ENCODE results near the gene PCNX2. TPM values are rescaled to one million over a fixed set of nuclear protein-coding genes. Genes with fewer than 3 reads are reported as not detected.

Gene PCNX2
- total and polyA plus RNA-seq, 2 of the 8 experiments (the other 6 are each of a cell fraction or from before 2014, with no cell fraction given): 46.1 to 57.6 TPM

DNA sequence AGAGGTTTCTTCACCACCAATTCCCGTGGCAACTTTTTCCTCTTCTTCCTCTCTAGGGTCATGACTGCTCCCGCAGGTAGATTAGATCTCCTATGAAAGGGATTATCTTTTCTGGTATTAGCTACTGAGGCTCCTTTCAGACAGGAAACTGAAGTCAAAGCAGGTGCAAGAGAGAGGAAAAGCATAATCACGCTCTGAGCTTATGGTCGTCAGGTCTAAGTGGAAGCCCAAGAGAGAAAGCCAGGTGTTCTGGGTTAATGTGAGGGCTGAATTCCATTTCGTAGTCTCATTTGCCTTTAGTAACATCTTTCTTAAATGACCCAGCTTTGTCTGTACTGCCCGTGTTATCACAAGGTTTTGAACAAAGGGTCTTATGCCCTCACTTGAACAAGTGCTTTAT is 23.7 kb upstream of the PCNX2 start:
- H2BK15ac ChIP-seq (ENCODE audit: low read length): no peak overlapping the region
- H3K79me2 ChIP-seq (ENCODE audit: control insufficient read depth in 1 of 2, insufficient read depth in 2 of 2, low read length in 2 of 2): no peaks in the 10 kb centered on the region
- no peak overlapping the region for H3K9ac ChIP-seq (replicated peaks in 1 of 4; ENCODE audit: extremely low read depth in 1 of 4, low read depth in 3 of 4, low read length in 3 of 4)
- no peak overlapping the region for H4K91ac ChIP-seq (replicated peaks; ENCODE audit: insufficient read length, low read length)
- H3K23me2 ChIP-seq (ENCODE audit: low read depth, low read length): no peaks in the 10 kb centered on the region; the same call in 1 of the 2 replicates
- H3K4me2 ChIP-seq (ENCODE audit: insufficient read depth in 1 of 2, low read depth in 2 of 2, low read length in 2 of 2): no peak overlapping the region
- no peak overlapping the region for H3K18ac ChIP-seq (ENCODE audit: extremely low read depth, low read length)
- CTCF ChIA-PET (ENCODE audit: partially characterized antibody): interaction anchor here (1.8 kb wide), 1 partner anchor 11 kb away, joined by 5 read pairs; no protein-coding TSS in a partner anchor
- H3K23ac ChIP-seq (ENCODE audit: insufficient read length): no peak overlapping the region
- H3K9me3 ChIP-seq (ENCODE audit: insufficient read depth in 2 of 2, low read depth in 1 of 2, low read length in 1 of 2): no peaks in the 10 kb centered on the region
- H4K8ac ChIP-seq (ENCODE audit: extremely low read depth, insufficient read depth, low read length): no peak overlapping the region
- no peak overlapping the region for H2BK12ac ChIP-seq (ENCODE audit: low read depth, low read length)
- no peak overlapping the region for H4K5ac ChIP-seq (ENCODE audit: insufficient read length, low read depth, low read length)
- DNase-seq (ENCODE audit: low read depth in 1 of 2, low spot score in 2 of 2): no peak
- FAIRE-seq: no peak
- no peak overlapping the region for H3K14ac ChIP-seq (ENCODE audit: insufficient read length)
- no peak overlapping the region for H2BK20ac ChIP-seq (ENCODE audit: low read length)
- no peaks in the 10 kb centered on the region for H3K4me1 ChIP-seq (replicated peaks in 1 of 4; ENCODE audit: control insufficient read depth in 3 of 4, insufficient read depth in 4 of 4, low read length in 3 of 4)
- no peaks in the 10 kb centered on the region for H3K79me1 ChIP-seq (ENCODE audit: low read depth, low read length)
- no peak overlapping the region for H3K4ac ChIP-seq (replicated peaks; ENCODE audit: insufficient read length, low read depth, low read length)
- H2BK120ac ChIP-seq (replicated peaks; ENCODE audit: low read depth, low read length): no peak overlapping the region
- no peaks in the 10 kb centered on the region for H3K36me3 ChIP-seq (ENCODE audit: control insufficient read depth in 2 of 4, insufficient read depth in 4 of 4, low read length in 3 of 4)
- no peak overlapping the region for H2AFZ ChIP-seq (ENCODE audit: low read length)
- WGBS, 2 experiments (ENCODE audit: extremely low coverage in 1 of 2, insufficient coverage in 1 of 2, insufficient read length in 1 of 2, insufficient replicate concordance in 2 of 2, low coverage in 1 of 2, low lambda C conversion rate in 2 of 2, missing lambda C conversion rate in 1 of 2): 95% methylated on average over 4 of the region's 6 CpGs; no CpG with 5 or more reads in 1 of the 2 experiments
- H4K20me1 ChIP-seq (replicated peaks in 1 of 2; ENCODE audit: control insufficient read depth in 1 of 2, insufficient read depth in 2 of 2, low read length in 2 of 2): no peaks in the 10 kb centered on the region
- H2AK5ac ChIP-seq (ENCODE audit: low read depth, low read length): no peak overlapping the region
- no peak overlapping the region for H3K27ac ChIP-seq (ENCODE audit: low read depth, low read length)
- no peak overlapping the region for H3K4me3 ChIP-seq (ENCODE audit: extremely low read depth in 1 of 4, insufficient read depth in 2 of 4, low read depth in 3 of 4, low read length in 4 of 4)
- POLR2A ChIA-PET (ENCODE audit: partially characterized antibody): interaction anchor here (1.1 kb wide), 1 partner anchor 9 kb away, joined by 6 read pairs; no protein-coding TSS in a partner anchor
- no peaks in the 10 kb centered on the region; a peak in 1 of 7 replicates for H3K27me3 ChIP-seq (replicated peaks in 1 of 4; ENCODE audit: control insufficient read depth in 3 of 4, extremely low read depth in 1 of 4, insufficient read depth in 3 of 4, low read length in 3 of 4)
- no peak overlapping the region for H3K56ac ChIP-seq (replicated peaks; ENCODE audit: insufficient read length, low read depth, low read length)
- no peak overlapping the region for H2BK5ac ChIP-seq (ENCODE audit: low read depth, low read length)
- TF ChIP-seq POU5F1 (IDR thresholded peaks at IDR 0.05; ENCODE audit: low read depth, low read length) (no peak), CHD1 (IDR thresholded peaks at IDR 0.05; ENCODE audit: low read depth, low read length) (no peak), JUND (IDR thresholded peaks at IDR 0.05; ENCODE audit: low read length) (no peak), EP300 (IDR thresholded peaks at IDR 0.05; ENCODE audit: borderline replicate concordance in 1 of 2, low read depth in 2 of 2, low read length in 2 of 2) (no peak), RNF2 (IDR thresholded peaks at IDR 0.05; ENCODE audit: borderline replicate concordance, low read depth, low read length, missing control alignments, poor library complexity, severe bottlenecking) (no peak), ASH2L (IDR thresholded peaks at IDR 0.05; ENCODE audit: low read length) (no peak), TAF1 (IDR thresholded peaks at IDR 0.05; ENCODE audit: low read depth, low read length) (no peak)
